Osteoblast (primary cell): ENCODE results near the gene B3GNT9. TPM values are rescaled to one million over a fixed set of nuclear protein-coding genes. Genes with fewer than 3 reads are reported as not detected.

ENCODE experiments used
- DNase-seq: peaks from one replicate; pipeline ENCODE4 v3.0.0; 2011; ENCODE audit warnings: low spot score, mixed read lengths; ENCODE audit not compliant: insufficient read length; ENCODE audit errors: missing footprints
- H2AFZ ChIP-seq: 2 replicates; pipeline ENCODE4 v1.6.0; 2011; ENCODE audit warnings: mild to moderate bottlenecking, low read length
- H3K27ac ChIP-seq: 2 replicates; pipeline ENCODE4 v1.5.1; 2011; ENCODE audit warnings: mild to moderate bottlenecking, low read depth, low read length, moderate library complexity
- H3K27me3 ChIP-seq: 2 replicates; pipeline ENCODE4 v1.6.0; 2012; ENCODE audit warnings: mild to moderate bottlenecking, control low read depth, inconsistent platforms, low read length, moderate library complexity; ENCODE audit not compliant: insufficient read depth
- H3K36me3 ChIP-seq: 2 replicates; pipeline ENCODE4 v1.5.1; 2011; ENCODE audit warnings: mild to moderate bottlenecking, low read length, control low read depth, moderate library complexity; ENCODE audit not compliant: insufficient read depth
- H3K4me1 ChIP-seq: 2 replicates; pipeline ENCODE4 v1.5.1; 2011; ENCODE audit warnings: mild to moderate bottlenecking, low read length, control low read depth, moderate library complexity; ENCODE audit not compliant: insufficient read depth
- H3K4me2 ChIP-seq: 2 replicates; pipeline ENCODE4 v1.6.0; 2011; ENCODE audit warnings: mild to moderate bottlenecking, low read length; ENCODE audit not compliant: insufficient read depth
- H3K4me3 ChIP-seq: fragments of 200-600 bp; sonication (generic); 3 replicates; pipeline ENCODE4 v1.5.1; 2012; ENCODE audit warnings: mild to moderate bottlenecking, low read length, inconsistent platforms; ENCODE audit not compliant: insufficient read depth
- H3K79me2 ChIP-seq: 2 replicates; pipeline ENCODE4 v1.6.0; 2012; ENCODE audit warnings: mild to moderate bottlenecking, low read length, control low read depth, inconsistent platforms; ENCODE audit not compliant: insufficient read depth
- H3K9me3 ChIP-seq: 2 replicates; pipeline ENCODE4 v1.5.1; 2011; ENCODE audit warnings: low read depth, low read length, control low read depth
- H4K20me1 ChIP-seq: 2 replicates; pipeline ENCODE4 v1.6.0; 2012; ENCODE audit warnings: mild to moderate bottlenecking, low read length, control low read depth; ENCODE audit not compliant: insufficient read depth
- total RNA-seq: library from RNA; depleted of rRNA; stranded (reverse); fragments of >200 nt; gene quantifications from 2 replicates; pipeline ENCODE4 v1.2.3, GENCODE V29; 2012
- TF ChIP-seq, protein P1 (sequence below): IDR thresholded peaks from 2 replicates; pipeline ENCODE4 v1.5.1; 2011; ENCODE audit warnings: mild to moderate bottlenecking, low read depth, low read length, moderate library complexity; ENCODE audit errors: extremely low read depth

B3GNT9 gene
- total RNA-seq, 1 donor = 58.6 TPM

DNA sequence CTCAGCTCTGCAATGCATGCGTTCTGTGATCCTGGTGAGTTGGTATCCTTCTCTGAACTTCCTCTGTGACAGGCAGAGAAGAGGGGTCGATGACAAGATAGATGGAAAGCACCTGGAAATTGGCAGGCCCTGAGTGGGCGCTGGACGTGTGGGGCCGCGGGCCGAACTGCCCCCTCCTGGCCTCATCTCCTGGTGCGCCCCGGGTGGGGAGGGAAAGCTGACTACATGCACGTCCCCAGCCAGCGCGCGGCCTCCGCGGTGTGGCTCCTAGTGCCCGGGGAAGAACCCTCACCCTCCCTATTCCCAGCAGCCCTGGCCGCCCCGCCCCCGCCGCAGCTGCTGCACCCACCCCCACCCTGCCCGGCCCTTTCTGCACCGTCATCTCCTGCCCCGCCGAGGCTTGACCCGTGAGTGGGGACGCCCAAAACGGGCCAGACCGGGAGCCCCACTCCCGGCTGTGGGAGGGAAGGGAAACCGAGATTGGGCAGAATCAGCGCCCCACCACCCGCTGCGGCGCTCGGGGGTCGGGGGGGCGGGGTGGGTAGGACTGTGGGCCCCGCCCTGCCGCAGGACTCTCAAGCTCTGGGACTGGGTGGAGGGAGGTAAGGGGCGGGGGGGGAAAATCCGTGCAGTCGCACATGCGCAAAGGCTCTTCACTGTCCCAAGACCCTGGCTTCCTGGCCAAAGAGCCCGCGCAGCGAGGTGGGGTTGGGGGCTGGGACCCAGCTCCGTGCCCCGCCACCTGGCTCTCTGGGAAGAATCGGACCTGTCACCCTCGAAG is 19.6 kb upstream of the B3GNT9 start, which contains the start of gene NOL3:
TSS of gene NOL3 (plus strand) at position 371 of the 781 bp plus-strand sequence.
- Histone ChIP-seq H2AFZ (peak within 1 kb of the TSS; percentile 66), H3K27ac (peak within 1 kb of the TSS; percentile 38), H3K79me2 (no peaks in the 10 kb centered on the region), H3K36me3 (no peaks in the 10 kb centered on the region), H3K4me2 (peak within 1 kb of the TSS; percentile 90), H3K9me3 (no peaks in the 10 kb centered on the region), H3K4me3 (peak within 1 kb of the TSS; percentile 72), H4K20me1 (peaks cover 2% of the 10 kb centered on the region), H3K4me1 (peaks cover 22% of the 10 kb centered on the region), H3K27me3 (peaks cover 5% of the 10 kb centered on the region)
- TF ChIP-seq, protein P1, sequence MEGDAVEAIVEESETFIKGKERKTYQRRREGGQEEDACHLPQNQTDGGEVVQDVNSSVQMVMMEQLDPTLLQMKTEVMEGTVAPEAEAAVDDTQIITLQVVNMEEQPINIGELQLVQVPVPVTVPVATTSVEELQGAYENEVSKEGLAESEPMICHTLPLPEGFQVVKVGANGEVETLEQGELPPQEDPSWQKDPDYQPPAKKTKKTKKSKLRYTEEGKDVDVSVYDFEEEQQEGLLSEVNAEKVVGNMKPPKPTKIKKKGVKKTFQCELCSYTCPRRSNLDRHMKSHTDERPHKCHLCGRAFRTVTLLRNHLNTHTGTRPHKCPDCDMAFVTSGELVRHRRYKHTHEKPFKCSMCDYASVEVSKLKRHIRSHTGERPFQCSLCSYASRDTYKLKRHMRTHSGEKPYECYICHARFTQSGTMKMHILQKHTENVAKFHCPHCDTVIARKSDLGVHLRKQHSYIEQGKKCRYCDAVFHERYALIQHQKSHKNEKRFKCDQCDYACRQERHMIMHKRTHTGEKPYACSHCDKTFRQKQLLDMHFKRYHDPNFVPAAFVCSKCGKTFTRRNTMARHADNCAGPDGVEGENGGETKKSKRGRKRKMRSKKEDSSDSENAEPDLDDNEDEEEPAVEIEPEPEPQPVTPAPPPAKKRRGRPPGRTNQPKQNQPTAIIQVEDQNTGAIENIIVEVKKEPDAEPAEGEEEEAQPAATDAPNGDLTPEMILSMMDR = no peak
- peak; percentile 99 for DNase-seq

DNA sequence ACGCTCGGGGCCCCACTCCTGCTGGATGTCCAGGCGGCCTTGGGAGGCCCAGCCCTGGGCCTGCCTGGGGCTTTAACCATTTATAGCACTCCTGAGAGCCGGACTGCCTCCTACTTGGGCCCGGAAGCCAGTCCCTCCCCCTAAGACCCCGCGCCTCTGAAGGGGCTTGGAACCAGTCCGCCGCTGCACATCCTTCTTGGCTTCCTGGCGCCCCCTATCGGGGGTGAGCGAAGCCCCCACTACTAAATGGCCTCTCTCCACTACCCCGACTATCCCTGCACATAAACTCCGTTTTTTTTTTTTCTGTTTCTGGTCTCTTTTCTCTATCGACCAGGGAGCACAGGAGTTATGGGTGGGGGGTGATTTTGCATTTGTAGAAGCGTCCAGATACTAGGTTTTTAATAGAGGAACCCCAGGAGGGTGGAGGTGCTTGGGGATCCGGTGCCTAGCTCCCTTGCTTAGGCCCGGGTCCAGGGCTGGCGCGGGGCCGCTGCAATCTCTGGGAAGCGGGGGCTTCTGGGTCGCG is 18.9 kb upstream of the B3GNT9 start:
- peak overlapping the region; percentile 28 for H3K27ac ChIP-seq
- H2AFZ ChIP-seq = peak overlapping the region; percentile 66
- peak overlapping the region; percentile 72 for H3K4me3 ChIP-seq
- H3K4me2 ChIP-seq = peak overlapping the region; percentile 90
- H3K4me1 ChIP-seq = peaks cover 22% of the 10 kb centered on the region
- no peaks in the 10 kb centered on the region for H3K36me3 ChIP-seq
- no peaks in the 10 kb centered on the region for H3K79me2 ChIP-seq
- peak; percentile 93 for DNase-seq
- TF ChIP-seq, protein P1 = peak; percentile 56
- no peaks in the 10 kb centered on the region for H4K20me1 ChIP-seq
- no peaks in the 10 kb centered on the region for H3K9me3 ChIP-seq
- peaks cover 11% of the 10 kb centered on the region for H3K27me3 ChIP-seq

DNA sequence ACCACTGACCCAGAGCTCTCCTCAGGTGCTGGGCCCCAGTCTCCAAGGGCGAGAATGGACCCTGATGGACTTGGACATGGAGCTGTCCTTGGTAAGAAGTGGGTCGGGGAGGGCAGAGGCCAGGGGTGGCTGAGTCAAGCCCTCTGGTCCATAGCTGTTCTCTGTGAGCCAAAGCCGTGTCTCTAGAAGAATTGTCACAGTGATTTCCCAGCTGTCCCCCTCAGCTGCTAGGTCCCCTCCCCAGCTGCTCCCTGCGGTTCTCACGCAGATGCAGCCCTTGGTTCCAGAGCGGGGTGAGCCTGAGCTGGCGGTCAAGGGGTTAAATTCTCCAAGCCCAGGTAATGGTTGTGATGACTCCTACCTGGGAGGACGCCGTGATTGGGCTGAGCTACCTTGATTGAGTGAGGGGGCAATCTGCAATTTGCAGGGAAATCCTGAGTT is 18.2 kb upstream of the B3GNT9 start:
- no peak overlapping the region for H3K27ac ChIP-seq
- peaks cover 21% of the 10 kb centered on the region for H3K4me1 ChIP-seq
- no peak overlapping the region for H3K4me2 ChIP-seq
- H3K79me2 ChIP-seq = no peaks in the 10 kb centered on the region
- peaks cover 2% of the 10 kb centered on the region for H4K20me1 ChIP-seq
- H3K27me3 ChIP-seq = peaks cover 16% of the 10 kb centered on the region
- DNase-seq = no peak
- H3K9me3 ChIP-seq = no peaks in the 10 kb centered on the region
- H2AFZ ChIP-seq = no peak overlapping the region
- TF ChIP-seq, protein P1 = no peak
- H3K4me3 ChIP-seq = no peak overlapping the region
- no peaks in the 10 kb centered on the region for H3K36me3 ChIP-seq

DNA sequence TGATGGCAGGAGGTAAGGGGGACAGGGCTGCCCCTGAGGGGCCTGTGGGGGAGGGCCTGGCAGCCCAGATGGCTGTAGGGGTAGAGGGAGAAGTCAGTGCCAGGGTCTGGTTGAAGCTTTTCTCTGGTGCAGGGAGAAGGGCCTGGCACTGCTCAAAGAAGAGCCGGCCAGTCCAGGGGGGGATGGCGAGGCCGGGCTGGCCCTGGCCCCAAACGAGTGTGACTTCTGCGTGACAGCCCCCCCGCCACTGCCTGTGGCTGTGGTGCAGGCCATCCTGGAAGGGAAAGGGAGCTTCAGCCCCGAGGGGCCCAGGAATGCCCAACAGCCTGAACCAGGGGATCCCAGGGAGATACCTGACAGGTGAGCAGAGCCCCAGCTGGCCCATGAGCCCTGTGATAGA is 16.8 kb upstream of the B3GNT9 start:
- TF ChIP-seq, protein P1 = no peak
- H3K4me3 ChIP-seq = no peak overlapping the region
- H3K4me1 ChIP-seq = peaks cover 17% of the 10 kb centered on the region
- no peak overlapping the region for H3K27ac ChIP-seq
- H3K4me2 ChIP-seq = no peak overlapping the region
- no peak for DNase-seq
- no peaks in the 10 kb centered on the region for H3K79me2 ChIP-seq
- H3K9me3 ChIP-seq = no peaks in the 10 kb centered on the region
- H3K36me3 ChIP-seq = no peaks in the 10 kb centered on the region
- peaks cover 12% of the 10 kb centered on the region for H4K20me1 ChIP-seq
- H2AFZ ChIP-seq = no peak overlapping the region
- H3K27me3 ChIP-seq = peaks cover 30% of the 10 kb centered on the region
